HS-5 (cell line): ENCODE results near the gene PLCG1.
"Not testable (repeated sequence)": the region's sequence is repeated elsewhere in the genome, so short reads cannot be mapped to it uniquely, and the experiment has no call there.

Experiments used
- DNase-seq: peaks from one replicate; pipeline ENCODE4 v3.0.0-alpha.2; 2012; ENCODE audit warnings: low read depth

Gene PLCG1

DNA sequence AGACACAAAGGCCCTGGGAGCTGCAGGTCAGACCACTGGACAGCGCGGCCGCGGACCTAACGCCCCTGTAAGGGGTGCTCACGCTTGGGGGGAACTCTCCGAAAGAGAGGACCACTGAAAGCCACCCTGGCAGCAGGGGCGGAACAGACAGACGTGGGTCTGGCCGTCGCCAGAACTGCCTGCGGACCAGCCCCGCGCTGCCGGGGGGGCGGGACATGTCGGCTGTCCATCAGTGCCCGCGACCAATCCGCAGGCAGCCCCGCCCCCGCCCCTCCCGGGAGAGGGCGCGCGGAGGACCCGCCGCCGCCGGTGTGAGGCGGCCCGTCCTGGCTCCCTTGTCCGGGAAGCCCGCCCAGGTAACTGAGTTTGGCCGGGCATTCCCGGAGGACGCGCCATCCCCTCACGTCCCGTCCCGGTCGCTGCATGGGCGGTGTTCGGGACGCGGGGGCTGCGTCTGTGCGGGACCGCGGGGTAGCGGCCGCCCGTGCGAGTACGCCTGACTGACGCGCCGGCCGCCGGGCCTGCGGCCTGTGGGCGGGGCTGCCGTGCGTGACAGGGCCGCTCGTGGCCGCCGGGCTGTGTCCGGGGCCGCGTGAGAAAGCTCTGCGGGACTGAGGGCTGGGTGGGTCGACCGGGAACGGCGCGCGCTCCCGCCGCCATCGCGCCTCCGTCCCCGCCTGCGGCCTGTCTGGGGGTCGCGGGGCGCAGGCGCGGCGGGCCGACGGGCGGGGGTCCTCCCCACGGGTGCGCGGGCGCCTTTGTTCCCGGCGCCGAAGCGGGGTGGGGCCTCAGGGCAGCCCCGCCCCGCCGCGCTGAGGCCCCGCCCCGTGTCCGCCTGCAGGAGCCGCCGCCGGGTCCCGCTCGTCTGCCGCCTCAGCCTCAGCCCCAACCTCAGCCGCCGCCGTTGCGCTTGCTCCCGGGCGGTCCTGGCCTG lies at the start of gene PLCG1:
TSS of gene PLCG1 (plus strand) at position 864 of the 934 bp plus-strand sequence. CDS start 99 bp downstream, outside the sequence.
- DNase-seq: no peak

DNA sequence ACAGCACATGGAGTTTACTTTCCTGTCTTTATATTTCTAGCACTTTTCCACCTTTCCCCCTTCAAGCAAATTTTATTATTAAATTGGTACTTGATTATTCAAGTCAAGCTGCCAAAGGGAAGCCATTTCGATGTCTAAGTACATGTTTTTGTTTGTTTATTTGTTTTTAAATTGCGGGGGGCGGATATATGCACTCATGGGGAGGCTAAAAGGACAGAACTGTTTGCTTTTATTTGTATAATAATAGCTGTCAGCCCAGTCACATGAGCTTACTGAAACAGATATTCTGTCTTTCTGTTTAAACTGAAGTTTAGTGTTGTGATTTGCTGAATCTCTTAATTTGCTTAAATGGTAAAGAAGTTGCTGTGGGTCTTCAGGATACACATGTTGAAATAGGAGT lies 49.6 kb upstream of the PLCG1 start:
- DNase-seq: no peak

GRCh38 chr20:41089555-41089954 lies 47.8 kb upstream of the PLCG1 start:
- no peak for DNase-seq

- no peak for DNase-seq
Observed at GRCh38 chr20:41091927-41092326, 45.4 kb upstream of the PLCG1 start.

DNA sequence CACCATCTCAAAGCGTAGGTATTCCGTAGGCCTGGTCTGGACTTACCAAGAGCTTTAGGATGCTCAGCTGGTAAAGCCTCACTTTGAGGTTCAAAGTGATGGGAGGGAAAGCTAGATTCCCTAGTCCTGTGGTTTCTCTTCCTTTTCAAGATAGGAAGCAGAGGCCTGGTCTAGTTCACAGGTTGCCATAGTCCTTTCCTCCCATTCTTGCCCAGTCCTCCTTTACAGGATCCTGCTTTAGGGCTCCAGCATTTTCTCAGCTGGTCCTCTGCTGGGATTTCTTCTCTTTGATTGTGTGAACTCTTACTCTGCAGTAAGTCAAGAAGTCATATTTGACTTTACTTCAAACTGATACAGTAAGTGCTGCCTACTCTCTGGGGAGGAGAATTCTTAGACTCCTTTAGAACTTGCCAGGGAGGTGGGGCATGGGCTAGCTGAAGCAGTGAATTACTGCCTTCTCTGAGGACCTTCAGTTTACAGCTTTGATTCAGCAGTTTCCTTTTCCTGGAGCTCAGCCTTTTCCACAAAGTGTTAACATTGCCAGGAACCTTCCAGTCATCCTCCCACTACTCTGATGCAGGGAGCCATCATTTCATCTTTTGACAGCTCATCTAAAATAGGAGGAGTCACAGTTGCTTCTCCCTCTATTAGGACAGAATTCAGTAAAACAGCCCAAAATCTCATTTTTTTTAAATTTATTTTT lies 42.8 kb upstream of the PLCG1 start:
- DNase-seq: no peak

DNA sequence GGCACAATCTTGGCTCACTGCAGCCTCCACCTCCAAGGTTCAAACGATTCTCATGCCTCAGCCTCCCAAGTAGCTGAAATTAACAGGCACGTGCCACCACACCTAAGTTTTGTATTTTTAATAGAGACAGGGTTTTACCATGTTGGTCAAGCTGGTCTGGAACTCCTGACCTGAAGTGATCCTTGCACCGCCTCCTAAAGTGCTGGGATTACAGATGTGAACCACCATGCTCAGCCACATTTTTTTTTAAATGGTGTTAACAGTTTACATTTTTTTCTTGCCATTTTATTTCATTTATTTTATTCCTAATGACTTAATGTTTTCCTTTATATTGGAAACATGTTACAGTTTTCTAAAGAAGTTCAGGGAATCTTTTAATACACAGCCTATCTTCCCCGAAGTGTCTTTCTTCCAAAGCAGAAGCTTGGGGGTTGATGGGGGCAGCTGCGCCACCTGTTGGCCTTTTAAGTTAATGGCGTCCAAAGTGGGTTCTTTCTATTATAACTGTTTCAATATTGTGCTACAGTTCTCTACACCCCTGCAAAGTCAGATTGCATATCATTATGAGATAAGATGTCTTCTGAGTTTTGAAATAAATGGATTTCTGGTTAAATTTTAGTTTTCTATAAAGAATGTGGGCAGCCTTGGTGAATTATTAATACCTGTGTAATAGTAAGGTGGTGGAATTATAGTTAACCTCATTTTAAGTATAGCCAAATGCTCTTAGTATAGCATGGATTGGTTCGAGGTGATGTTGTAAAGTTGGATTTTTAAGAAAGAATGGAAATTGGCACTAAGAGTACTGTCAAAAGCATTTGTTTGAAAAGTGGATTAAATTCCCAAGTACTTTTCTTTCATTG lies 42.0 kb upstream of the PLCG1 start:
- DNase-seq: no peak

DNA sequence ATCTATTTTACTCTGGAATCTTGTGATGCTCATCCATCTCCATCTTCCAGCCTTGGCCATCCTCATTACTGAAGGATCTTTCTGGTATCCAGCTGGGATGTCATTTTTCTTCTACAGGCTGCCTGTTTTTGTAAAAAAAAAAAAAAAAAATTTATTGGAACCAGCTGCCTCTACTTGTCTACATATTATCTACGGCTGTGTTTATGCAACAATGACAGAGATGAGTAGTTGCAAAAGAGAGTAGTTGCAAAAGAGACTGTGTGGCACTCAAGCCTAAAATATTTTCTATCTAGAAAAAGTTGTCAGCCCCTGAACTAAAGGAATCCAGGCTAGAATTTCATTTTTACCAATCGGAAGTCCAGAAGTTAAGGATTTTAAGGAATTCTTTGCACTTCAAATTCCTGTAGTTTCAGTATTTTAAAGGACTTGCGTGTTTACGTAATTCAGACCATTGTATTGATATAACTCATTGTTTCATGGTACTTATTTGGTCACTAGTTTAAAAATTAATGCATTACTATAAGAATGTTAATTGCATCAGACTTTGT lies 38.6 kb upstream of the PLCG1 start:
- DNase-seq: peak; percentile 69

GRCh38 chr20:41100001-41100480 lies 37.3 kb upstream of the PLCG1 start:
- no peak for DNase-seq

DNA sequence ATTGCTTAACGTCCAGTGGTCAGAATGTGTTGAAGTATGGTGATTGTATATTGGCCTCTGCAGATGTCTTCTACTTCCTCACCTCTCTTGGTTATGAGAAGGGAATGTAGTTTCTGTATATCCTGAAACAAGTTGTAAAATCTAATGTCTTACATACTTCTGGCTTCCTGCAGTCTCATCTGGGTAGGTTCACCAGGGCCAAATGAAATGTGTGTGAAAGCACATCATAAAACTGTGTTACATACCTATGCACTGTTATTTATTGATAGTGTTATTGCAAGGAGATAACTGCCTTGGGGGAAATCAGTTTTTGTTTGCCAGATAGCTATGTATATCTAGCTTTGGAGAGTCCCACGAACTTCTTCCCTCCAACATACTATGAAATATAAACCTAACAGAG lies 35.7 kb upstream of the PLCG1 start:
- DNase-seq: no peak

DNA sequence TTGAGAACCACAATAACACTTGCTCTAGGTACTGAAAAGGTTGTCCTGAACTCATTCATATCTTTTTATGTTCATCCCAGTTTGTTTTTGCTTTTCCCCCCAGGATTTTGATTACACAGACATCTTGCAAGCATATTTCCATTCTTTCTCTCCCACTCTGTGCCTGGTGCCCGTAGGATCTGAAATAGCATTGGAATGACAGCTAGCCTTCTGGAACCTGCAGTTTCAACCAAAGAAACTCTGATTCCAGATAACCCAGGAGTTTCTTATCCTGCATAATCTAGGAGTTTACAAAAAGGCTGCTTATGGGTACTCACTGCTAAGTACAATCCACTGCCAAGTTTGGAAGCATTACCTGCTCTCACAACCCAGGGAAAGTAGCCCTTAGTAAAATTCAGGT lies 28.8 kb upstream of the PLCG1 start:
- no peak for DNase-seq

- no peak for DNase-seq
Observed at GRCh38 chr20:41110012-41110411, 27.3 kb upstream of the PLCG1 start.

DNA sequence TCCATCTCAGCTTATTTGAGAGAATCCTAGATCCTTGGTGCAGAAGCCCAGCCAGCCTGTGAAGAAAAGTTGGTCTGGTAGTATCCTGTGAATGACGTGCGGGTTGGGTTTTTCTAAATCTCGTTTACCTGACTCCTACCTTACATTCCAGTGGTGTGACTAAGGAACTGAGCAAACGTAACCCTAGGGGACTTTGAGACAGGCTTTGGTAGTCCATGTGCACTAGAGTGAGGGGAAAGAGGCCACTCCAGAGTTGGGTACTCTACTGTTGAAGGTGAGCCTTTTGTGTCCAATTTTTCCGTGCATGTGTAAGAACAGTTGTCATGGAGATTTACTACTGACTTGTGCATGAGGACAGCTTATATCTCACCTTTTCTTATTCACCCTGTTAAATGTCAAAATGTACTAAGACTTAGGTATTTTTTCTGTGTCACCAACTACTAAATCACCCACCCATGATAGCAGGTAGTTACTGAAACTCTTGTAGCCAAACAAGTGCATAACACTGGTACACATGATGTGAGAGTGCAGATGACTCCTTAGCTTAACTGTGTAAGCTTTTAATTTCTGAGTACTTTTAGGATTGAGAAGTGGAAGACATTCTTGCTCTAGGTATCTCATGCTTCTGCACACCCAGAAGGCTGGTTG lies 26.3 kb upstream of the PLCG1 start:
- DNase-seq: no peak

DNA sequence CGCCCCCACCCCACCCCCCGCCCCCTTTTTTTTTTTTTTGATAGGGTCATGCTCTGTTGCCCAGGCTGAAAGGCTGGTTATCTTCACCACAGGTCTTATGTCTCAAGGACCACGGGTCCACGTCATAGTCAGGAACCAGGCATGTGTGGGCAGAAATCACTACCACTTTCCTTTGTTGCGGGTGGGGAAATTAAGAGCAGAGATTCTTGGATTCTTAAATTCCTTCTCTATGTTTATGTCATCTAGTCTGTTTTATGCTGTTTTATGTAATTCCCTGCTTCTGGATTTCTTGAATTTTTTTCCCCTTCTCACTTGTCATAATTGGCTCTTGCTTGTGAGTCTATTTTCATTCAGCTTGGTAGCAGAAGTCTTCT lies 25.8 kb upstream of the PLCG1 start:
- no peak for DNase-seq

GRCh38 chr20:41116282-41116956 lies 20.9 kb upstream of the PLCG1 start:
- no peak for DNase-seq

- DNase-seq: not testable (repeated sequence)
Observed at GRCh38 chr20:41118159-41118558, 19.2 kb upstream of the PLCG1 start.

GRCh38 chr20:41118632-41119031 lies 18.7 kb upstream of the PLCG1 start:
- no peak for DNase-seq

DNA sequence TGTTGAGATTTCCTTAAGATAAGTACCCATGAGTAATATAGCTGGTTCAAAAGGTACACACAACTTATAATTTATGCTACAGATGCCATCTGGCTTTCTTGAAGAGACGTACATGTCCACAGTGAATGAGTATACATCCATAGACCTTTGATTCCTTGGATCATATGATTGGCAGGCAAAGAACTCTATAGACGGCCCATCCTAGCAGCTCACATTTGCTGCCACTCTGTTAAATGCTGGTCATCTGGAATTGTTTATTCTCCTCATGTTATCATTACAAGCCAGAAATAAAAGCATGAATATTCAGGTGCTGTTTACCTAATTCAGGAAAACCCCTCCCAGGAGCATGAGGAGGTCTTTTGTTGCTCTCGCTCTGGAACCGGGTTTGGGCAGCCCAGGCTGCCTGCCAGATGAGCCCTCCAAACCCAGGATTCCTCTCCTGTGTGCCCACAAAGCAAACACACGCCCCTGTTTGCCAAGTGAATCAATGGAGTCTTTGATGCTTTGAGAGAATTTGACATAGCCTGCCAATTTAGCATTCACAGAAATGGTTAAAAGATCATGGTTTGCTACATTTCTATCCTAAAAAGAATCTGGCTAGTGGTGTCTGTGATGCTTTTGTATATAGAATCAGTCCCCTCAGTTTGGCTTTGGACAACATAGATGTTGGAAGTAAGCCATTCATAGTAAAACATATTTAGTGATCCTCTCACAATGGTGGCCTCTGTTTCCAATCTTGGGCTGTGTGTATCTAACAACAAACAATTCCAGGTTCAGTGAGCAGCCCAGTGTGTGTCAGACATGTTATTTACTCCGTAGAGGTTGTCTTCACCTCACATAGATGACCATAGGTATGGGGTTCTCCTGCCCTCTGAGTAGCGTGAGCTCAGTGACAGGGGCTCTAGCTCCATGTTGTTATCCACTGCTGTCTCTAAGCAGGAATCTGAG lies 17.5 kb upstream of the PLCG1 start:
- DNase-seq: no peak

GRCh38 chr20:41121399-41121798 lies 15.9 kb upstream of the PLCG1 start:
- no peak for DNase-seq

GRCh38 chr20:41123631-41124030 lies 13.7 kb upstream of the PLCG1 start:
- DNase-seq: no peak
